Suprapubic skin (tissue), 4 donors: ENCODE results near the gene CUL7. TPM values are rescaled to one million over a fixed set of nuclear protein-coding genes. Genes with fewer than 3 reads are reported as not detected.

Experiments
- DNase-seq, 2 donors: peaks; one replicate each; pipeline ENCODE4 v3.0.0-alpha.2; 2019; ENCODE audit warnings: low spot score in 2 of 2
- H3K27ac ChIP-seq: fragments of 200-600 bp; sonication (generic); one replicate; pipeline ENCODE4 v1.5.1; 2019
- H3K27me3 ChIP-seq: fragments of 200-600 bp; sonication (generic); one replicate; pipeline ENCODE4 v1.5.1; 2019
- H3K36me3 ChIP-seq: fragments of 200-600 bp; sonication (generic); one replicate; pipeline ENCODE4 v1.5.1; 2019
- H3K4me1 ChIP-seq: fragments of 200-600 bp; sonication (generic); one replicate; pipeline ENCODE4 v1.5.1; 2019
- H3K4me3 ChIP-seq: fragments of 200-600 bp; sonication (generic); one replicate; pipeline ENCODE4 v1.5.1; 2019; ENCODE audit warnings: mild to moderate bottlenecking
- H3K9me3 ChIP-seq: fragments of 200-600 bp; sonication (generic); one replicate; pipeline ENCODE4 v1.5.1; 2019
- EP300 ChIP-seq: sonication (generic); formaldehyde crosslinking; IDR thresholded peaks from one replicate; pipeline ENCODE4 v1.6.1; 2017; ENCODE audit warnings: antibody characterized with exemption
- POLR2A ChIP-seq, 2 donors: fragments of 450-650 bp; IDR thresholded peaks; one replicate each; pipeline ENCODE4 v1.6.1; 2017; ENCODE audit warnings: antibody characterized with exemption in 2 of 2, mild to moderate bottlenecking in 2 of 2, moderate library complexity in 2 of 2
- POLR2AphosphoS5 ChIP-seq, 3 donors: sonication (generic); formaldehyde crosslinking; IDR thresholded peaks; one replicate each; pipeline ENCODE4 v1.6.1; 2017; ENCODE audit warnings: antibody characterized with exemption in 3 of 3
- WGBS: methylation state at CpG from one replicate; pipeline ENCODE4 v1.1.5; 2018; 5-methylcytosine and 5-hydroxymethylcytosine counted together
- total RNA-seq, 4 donors: library from RNA; depleted of rRNA; stranded (reverse); fragments of >200 nt; gene quantifications; one replicate each; pipeline ENCODE4 v1.1.0, GENCODE V29; 2016
- TF ChIP-seq, protein P1 (sequence below), 2 donors: fragments of 200-600 bp in 1 of 2; fragments of 450-650 bp in 1 of 2; sonication (generic) in 1 of 2; IDR thresholded peaks; one replicate each; pipeline ENCODE4 v1.5.1; 2016 to 2019; ENCODE audit warnings: antibody characterized with exemption in 2 of 2, mild to moderate bottlenecking in 1 of 2, moderate library complexity in 1 of 2

Gene CUL7
- total RNA-seq, 4 donors from 2014 or later = 12.3 to 22.2 (median 15.5) TPM

DNA sequence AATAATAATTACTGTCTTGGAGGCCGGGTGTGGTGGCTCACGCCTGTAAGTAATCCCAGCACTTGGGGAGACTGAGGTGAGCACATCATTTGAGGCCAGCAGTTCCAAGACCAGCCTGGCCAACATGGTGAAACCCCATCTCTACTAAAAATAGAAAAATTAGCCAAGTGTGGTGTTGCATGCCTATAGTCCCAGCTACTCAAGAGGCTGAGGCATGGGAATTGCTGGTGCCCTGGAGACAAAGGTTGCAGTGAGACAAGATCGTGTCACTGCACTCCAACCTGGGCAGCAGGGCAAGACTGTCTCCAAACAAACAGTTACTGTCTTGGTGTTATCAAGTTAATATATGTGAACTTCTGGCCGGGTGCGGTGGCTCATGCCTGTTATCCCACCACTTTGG, 27.3 kb downstream of the CUL7 start:
- TF ChIP-seq, protein P1, sequence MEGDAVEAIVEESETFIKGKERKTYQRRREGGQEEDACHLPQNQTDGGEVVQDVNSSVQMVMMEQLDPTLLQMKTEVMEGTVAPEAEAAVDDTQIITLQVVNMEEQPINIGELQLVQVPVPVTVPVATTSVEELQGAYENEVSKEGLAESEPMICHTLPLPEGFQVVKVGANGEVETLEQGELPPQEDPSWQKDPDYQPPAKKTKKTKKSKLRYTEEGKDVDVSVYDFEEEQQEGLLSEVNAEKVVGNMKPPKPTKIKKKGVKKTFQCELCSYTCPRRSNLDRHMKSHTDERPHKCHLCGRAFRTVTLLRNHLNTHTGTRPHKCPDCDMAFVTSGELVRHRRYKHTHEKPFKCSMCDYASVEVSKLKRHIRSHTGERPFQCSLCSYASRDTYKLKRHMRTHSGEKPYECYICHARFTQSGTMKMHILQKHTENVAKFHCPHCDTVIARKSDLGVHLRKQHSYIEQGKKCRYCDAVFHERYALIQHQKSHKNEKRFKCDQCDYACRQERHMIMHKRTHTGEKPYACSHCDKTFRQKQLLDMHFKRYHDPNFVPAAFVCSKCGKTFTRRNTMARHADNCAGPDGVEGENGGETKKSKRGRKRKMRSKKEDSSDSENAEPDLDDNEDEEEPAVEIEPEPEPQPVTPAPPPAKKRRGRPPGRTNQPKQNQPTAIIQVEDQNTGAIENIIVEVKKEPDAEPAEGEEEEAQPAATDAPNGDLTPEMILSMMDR (IDR thresholded peaks at IDR 0.05) = no peak
- TF ChIP-seq POLR2A (IDR thresholded peaks at IDR 0.05) = no peak
- no peak for TF ChIP-seq POLR2AphosphoS5 (IDR thresholded peaks at IDR 0.05)
- TF ChIP-seq EP300 = no peak
- H3K36me3 ChIP-seq = peaks cover 70% of the 10 kb centered on the region

DNA sequence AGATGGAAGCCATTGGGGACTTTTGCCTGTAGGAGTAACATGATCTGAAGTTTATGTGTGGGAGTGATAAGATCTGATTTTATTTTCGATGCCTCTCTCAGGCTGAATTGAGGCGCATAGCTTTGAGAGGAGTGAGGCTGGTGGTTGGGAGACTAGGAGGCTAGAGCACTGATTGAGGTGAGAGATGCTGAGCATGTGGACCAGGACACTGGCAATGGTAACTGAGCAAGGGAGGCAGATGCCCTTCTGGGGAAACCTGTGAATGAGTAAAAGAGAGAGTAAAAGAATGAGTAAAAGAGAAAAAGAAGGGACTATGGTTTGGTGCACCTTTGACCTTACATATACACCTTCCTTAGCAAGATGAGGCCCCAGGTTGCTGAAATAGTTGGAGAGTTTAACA, 29.2 kb downstream of the CUL7 start:
- no peak overlapping the region for H3K27ac ChIP-seq
- peaks cover 53% of the 10 kb centered on the region for H3K36me3 ChIP-seq
- DNase-seq = no peak
- H3K4me1 ChIP-seq = peaks cover 30% of the 10 kb centered on the region
- 82% methylated on average over 2 of the region's 2 CpGs for WGBS
- no peaks in the 10 kb centered on the region for H3K9me3 ChIP-seq
- no peaks in the 10 kb centered on the region for H3K27me3 ChIP-seq
- TF ChIP-seq POLR2AphosphoS5 (IDR thresholded peaks at IDR 0.05) (no peak), EP300 (no peak), POLR2A (IDR thresholded peaks at IDR 0.05) (no peak)
- TF ChIP-seq, protein P1 (IDR thresholded peaks at IDR 0.05) = no peak
- no peak overlapping the region for H3K4me3 ChIP-seq

More for the DNA sequence above, 27.3 kb downstream of the CUL7 start:
- WGBS = 97% methylated on average over 5 of the region's 5 CpGs
- Histone ChIP-seq H3K4me1 (peaks cover 22% of the 10 kb centered on the region), H3K27ac (no peak overlapping the region), H3K27me3 (no peaks in the 10 kb centered on the region), H3K4me3 (no peak overlapping the region), H3K9me3 (no peaks in the 10 kb centered on the region)
- DNase-seq = no peak

DNA sequence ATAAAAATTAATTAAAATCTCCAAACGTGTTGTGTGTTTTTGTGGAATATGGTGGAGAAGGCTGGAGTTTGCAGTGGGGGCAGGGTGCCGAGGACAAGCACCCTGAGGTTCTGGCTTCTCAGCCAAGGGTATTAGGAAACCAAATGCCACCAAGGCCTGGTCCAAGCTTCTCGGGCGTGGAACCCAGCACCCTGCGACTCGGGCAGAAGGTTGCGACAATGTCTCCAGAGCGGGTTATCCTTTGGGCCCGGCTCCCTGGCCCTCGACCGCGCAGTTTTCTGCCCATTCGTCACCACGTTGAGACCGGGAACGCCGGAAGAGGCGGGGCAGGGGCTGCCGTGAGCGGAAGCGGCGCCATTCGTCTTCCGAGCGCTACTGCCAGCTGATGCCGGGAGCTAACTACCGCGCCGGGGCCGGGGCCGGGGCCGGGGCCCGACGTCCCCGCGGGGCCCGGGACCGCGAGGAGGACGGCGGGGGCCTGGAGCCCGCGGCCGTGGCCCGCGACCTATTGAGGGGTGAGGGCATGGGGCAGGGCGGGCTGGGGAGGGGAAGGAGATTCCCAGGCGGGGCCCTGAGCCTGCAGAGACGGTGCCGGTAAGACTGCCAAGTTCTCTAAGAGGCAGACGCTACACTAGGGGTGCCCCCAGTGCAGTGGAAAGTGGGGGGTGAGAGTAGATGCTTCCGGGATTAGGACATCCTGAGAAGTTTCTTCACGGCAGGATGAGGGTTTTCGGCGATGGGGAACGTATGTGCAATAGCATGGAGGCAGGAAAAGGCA, 32.2 kb downstream of the CUL7 start, which contains the start of gene RRP36:
RRP36 (plus strand) TSS at position 354 of the 778 bp plus-strand sequence; CDS start at position 386, 32 bp downstream.
- H3K4me3 ChIP-seq = peak within 1 kb of the TSS; percentile 95
- peaks cover 38% of the 10 kb centered on the region for H3K4me1 ChIP-seq
- H3K9me3 ChIP-seq = no peaks in the 10 kb centered on the region
- H3K36me3 ChIP-seq = peaks cover 42% of the 10 kb centered on the region
- WGBS = under 1% methylated on average over 25 of the region's 56 CpGs
- peak; percentile 89 to 92 for DNase-seq
- TF ChIP-seq POLR2A (IDR thresholded peaks at IDR 0.05) (peak in 1 of 2 donors; percentile 36), EP300 (no peak), POLR2AphosphoS5 (IDR thresholded peaks at IDR 0.05) (peak in 1 of 3 donors; percentile 53)
- TF ChIP-seq, protein P1 (IDR thresholded peaks at IDR 0.05) = no peak
- peak within 1 kb of the TSS; percentile 89 for H3K27ac ChIP-seq
- no peaks in the 10 kb centered on the region for H3K27me3 ChIP-seq

DNA sequence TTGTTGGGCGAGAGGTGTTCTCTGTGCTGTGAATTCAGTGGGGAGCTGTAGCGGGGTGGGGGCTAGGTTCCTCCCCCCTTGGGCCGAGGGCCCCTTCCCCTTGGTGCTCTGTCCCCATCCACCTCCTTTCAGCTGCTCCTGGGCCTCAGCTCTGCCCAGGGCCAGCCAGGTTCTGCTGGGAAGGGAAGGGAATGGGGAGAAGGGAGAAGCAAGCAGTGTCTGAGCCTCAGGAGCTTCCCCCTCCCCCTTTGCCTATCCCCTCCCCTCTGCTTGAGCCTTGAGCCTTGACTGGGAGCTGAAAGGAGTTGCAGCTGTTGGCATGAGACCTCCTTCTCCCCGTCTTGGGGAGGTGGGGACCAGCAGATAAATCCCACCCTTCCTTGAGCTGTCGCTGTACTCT, 32.8 kb downstream of the CUL7 start:
- no peaks in the 10 kb centered on the region for H3K9me3 ChIP-seq
- TF ChIP-seq EP300 = no peak
- TF ChIP-seq POLR2A (IDR thresholded peaks at IDR 0.05) = no peak
- no peak for TF ChIP-seq POLR2AphosphoS5 (IDR thresholded peaks at IDR 0.05)
- TF ChIP-seq, protein P1 (IDR thresholded peaks at IDR 0.05) = no peak
- 51% methylated on average over 5 of the region's 5 CpGs for WGBS
- H3K36me3 ChIP-seq = peaks cover 36% of the 10 kb centered on the region
- peak overlapping the region; percentile 89 for H3K27ac ChIP-seq
- H3K4me1 ChIP-seq = peaks cover 44% of the 10 kb centered on the region
- no peak for DNase-seq
- no peaks in the 10 kb centered on the region for H3K27me3 ChIP-seq
- H3K4me3 ChIP-seq = peak overlapping the region; percentile 95

DNA sequence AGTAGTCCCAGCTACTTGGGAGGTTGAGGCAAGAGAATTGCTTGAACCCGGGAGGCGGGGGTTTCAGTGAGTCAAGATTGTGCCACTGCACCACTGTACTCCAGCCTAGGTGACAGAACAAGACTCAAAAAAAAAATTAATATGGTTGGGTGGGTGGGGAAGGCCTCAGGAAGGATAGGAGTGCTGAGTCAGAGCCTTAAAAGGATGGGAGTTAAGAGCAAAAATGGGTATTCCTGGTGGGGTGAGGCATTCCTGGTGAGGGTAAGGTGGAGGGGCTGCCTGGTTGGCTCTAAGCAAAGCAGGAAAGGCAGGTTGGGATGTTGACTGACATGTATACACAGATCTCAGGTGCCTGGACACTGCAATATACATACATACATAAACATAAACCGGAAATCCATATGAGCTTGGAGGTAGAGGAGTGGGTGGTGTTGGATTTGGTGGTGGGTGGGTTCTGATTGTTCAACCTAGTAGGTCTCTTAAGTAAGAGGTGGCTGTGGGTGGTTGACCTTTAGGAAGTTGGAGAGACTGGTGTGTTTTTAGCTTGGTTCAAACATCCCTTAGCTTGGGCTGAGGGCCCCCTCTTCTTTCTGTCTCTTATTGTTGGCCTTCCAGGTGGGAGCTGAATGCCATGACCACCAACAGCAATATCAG, 33.5 kb downstream of the CUL7 start:
- no peak for DNase-seq
- Histone ChIP-seq H3K9me3 (no peaks in the 10 kb centered on the region), H3K27ac (no peak overlapping the region), H3K4me1 (peaks cover 49% of the 10 kb centered on the region), H3K36me3 (peaks cover 29% of the 10 kb centered on the region), H3K27me3 (no peaks in the 10 kb centered on the region), H3K4me3 (no peak overlapping the region)
- TF ChIP-seq POLR2AphosphoS5 (IDR thresholded peaks at IDR 0.05) = no peak
- TF ChIP-seq EP300 = no peak
- TF ChIP-seq, protein P1 (IDR thresholded peaks at IDR 0.05) = no peak
- no peak for TF ChIP-seq POLR2A (IDR thresholded peaks at IDR 0.05)
- WGBS = 93% methylated on average over 3 of the region's 3 CpGs
